A549 (cell line): ENCODE measurements around the gene RAPGEF4. TPM values are rescaled to one million over a fixed set of nuclear protein-coding genes. Genes with fewer than 3 reads are reported as not detected.

Experiments used
- ATAC-seq, 2 experiments: fragments of 200-7000 bp in 1 of 2; fragments of >200 bp in 1 of 2; cut with Nextera tagmentation in 1 of 2; cut with Tn5 transposase in 1 of 2; 3 replicates each; pipeline versions ENCODE4 v1.8.0 to v1.9.1; 2018 to 2020; ENCODE audit warnings: mild to moderate bottlenecking in 1 of 2, moderate library complexity in 1 of 2
- CTCF ChIA-PET: fragments of 300-600 bp; sonication (Branson Sonifier 250); formaldehyde crosslinking; extraction: SDS; loops from one replicate; lab custom pipeline; 2021; ENCODE audit warnings: antibody characterized with exemption, inconsistent platforms; lab: Yijun Ruan, JAX
- POLR2A ChIA-PET: fragments of 350-600 bp; formaldehyde crosslinking; extraction: SDS; loops from one replicate; lab custom pipeline; 2021; ENCODE audit warnings: antibody characterized with exemption, inconsistent platforms; lab: Yijun Ruan, JAX
- DNase-seq, 2 experiments: peaks; one replicate each; pipeline versions ENCODE4 v3.0.0 to v3.0.0-alpha.2; 2011 to 2016; ENCODE audit warnings: low read depth in 1 of 2, low spot score in 1 of 2
- FAIRE-seq: peaks from 2 replicates; lab custom pipeline; 2011; peaks lifted over from hg19 to GRCh38; lab: Jason Lieb, UNC
- H3K27ac ChIP-seq, 2 experiments: fragments of >200 bp; sonication (Bioruptor Twin); formaldehyde crosslinking; 3 replicates each; pipeline ENCODE4 v1.5.1; 2016 to 2017
- H3K4me1 ChIP-seq: fragments of >200 bp; sonication (Bioruptor Twin); formaldehyde crosslinking; 3 replicates; pipeline ENCODE4 v1.6.1; 2016
- H3K4me2 ChIP-seq: fragments of >200 bp; sonication (Bioruptor Twin); formaldehyde crosslinking; 3 replicates; pipeline ENCODE4 v1.6.1; 2016
- H3K4me3 ChIP-seq: fragments of >200 bp; sonication (Bioruptor Twin); formaldehyde crosslinking; 3 replicates; pipeline ENCODE4 v1.5.1; 2016
- H3K9me3 ChIP-seq: fragments of >200 bp; sonication (Bioruptor Twin); formaldehyde crosslinking; 3 replicates; pipeline ENCODE4 v1.6.1; 2016
- CBX8 ChIP-seq: fragments of 200-600 bp; sonication (generic); IDR thresholded peaks from 2 replicates; pipeline ENCODE4 v1.6.1; 2016
- CEBPB ChIP-seq, 2 experiments: fragments of >200 bp in 1 of 2; sonication (Bioruptor Twin) in 1 of 2; formaldehyde crosslinking in 1 of 2; IDR thresholded peaks; 2 replicates each; pipeline ENCODE4 v1.6.1; 2012 to 2016
- CHD4 ChIP-seq: fragments of 200-600 bp; sonication (generic); IDR thresholded peaks from 2 replicates; pipeline ENCODE4 v1.6.1; 2016; ENCODE audit warnings: antibody characterized with exemption, mild to moderate bottlenecking, borderline replicate concordance
- FOSL2 ChIP-seq, 2 experiments: fragments of 450-650 bp in 1 of 2; fragments of >200 bp in 1 of 2; sonication (Bioruptor Twin) in 1 of 2; formaldehyde crosslinking; IDR thresholded peaks; 2 replicates each; pipeline versions ENCODE4 v1.5.0 to v1.6.1; 2016 to 2020; ENCODE audit warnings: mild to moderate bottlenecking in 1 of 2, moderate library complexity in 1 of 2
- FOXS1 ChIP-seq: fragments of 250-450 bp; sonication (Bioruptor Pico); IDR thresholded peaks from 2 replicates; pipeline ENCODE4 v1.5.0; 2020; ENCODE audit warnings: mild to moderate bottlenecking, moderate library complexity
- GATA3 ChIP-seq: IDR thresholded peaks from 2 replicates; pipeline ENCODE4 v1.6.1; 2012; ENCODE audit warnings: borderline replicate concordance
- HDAC2 ChIP-seq: fragments of 200-600 bp; sonication (generic); IDR thresholded peaks from 2 replicates; pipeline ENCODE4 v1.6.1; 2016
- HOXA7 ChIP-seq: fragments of 250-450 bp; sonication (Bioruptor Pico); IDR thresholded peaks from 2 replicates; pipeline ENCODE4 v1.5.0; 2020; ENCODE audit warnings: mild to moderate bottlenecking, moderate library complexity
- HOXB13 ChIP-seq: fragments of 250-450 bp; sonication (Bioruptor Pico); IDR thresholded peaks from 2 replicates; pipeline ENCODE4 v1.5.0; 2020; ENCODE audit warnings: low read depth, mild to moderate bottlenecking, moderate library complexity
- HOXB5 ChIP-seq: fragments of 250-450 bp; sonication (Bioruptor Pico); IDR thresholded peaks from 2 replicates; pipeline ENCODE4 v1.5.0; 2020; ENCODE audit warnings: mild to moderate bottlenecking, moderate library complexity
- KDM1A ChIP-seq: fragments of 200-600 bp; sonication (generic); IDR thresholded peaks from 2 replicates; pipeline ENCODE4 v1.6.1; 2016; ENCODE audit warnings: low read depth, mild to moderate bottlenecking
- KDM5A ChIP-seq: fragments of 200-600 bp; sonication (generic); IDR thresholded peaks from 2 replicates; pipeline ENCODE4 v1.6.1; 2016; ENCODE audit warnings: antibody characterized with exemption, mild to moderate bottlenecking
- MAFK ChIP-seq: fragments of 450-650 bp; IDR thresholded peaks from 2 replicates; pipeline ENCODE4 v1.6.1; 2014; ENCODE audit not compliant: partially characterized antibody
- MYC ChIP-seq: IDR thresholded peaks from 2 replicates; pipeline ENCODE4 v1.6.1; 2012; ENCODE audit warnings: mild to moderate bottlenecking, inconsistent platforms, low read length, improper control_type of control experiment, borderline replicate concordance
- NPAS2 ChIP-seq: fragments of 250-450 bp; sonication (Bioruptor Pico); IDR thresholded peaks from 2 replicates; pipeline ENCODE4 v1.8.0; 2022; ENCODE audit warnings: mild to moderate bottlenecking, moderate library complexity, borderline replicate concordance
- PHF8 ChIP-seq: fragments of 200-600 bp; sonication (generic); IDR thresholded peaks from 2 replicates; pipeline ENCODE4 v1.6.1; 2016; ENCODE audit warnings: low read depth, mild to moderate bottlenecking, antibody characterized with exemption, moderate library complexity, borderline replicate concordance
- RFX5 ChIP-seq: fragments of 450-650 bp; IDR thresholded peaks from 2 replicates; pipeline ENCODE4 v1.7.1; 2014; ENCODE audit warnings: antibody characterized with exemption, mild to moderate bottlenecking, moderate library complexity
- SMC3 ChIP-seq: fragments of >200 bp; sonication (Bioruptor Twin); formaldehyde crosslinking; IDR thresholded peaks from 3 replicates; pipeline ENCODE4 v1.6.1; 2018; ENCODE audit warnings: inconsistent platforms
- SREBF2 ChIP-seq: fragments of 450-650 bp; IDR thresholded peaks from 2 replicates; pipeline ENCODE4 v1.6.1; 2014; ENCODE audit warnings: mild to moderate bottlenecking, moderate library complexity
- ZC3H11A ChIP-seq: fragments of 450-650 bp; IDR thresholded peaks from 2 replicates; pipeline ENCODE4 v1.6.1; 2014; ENCODE audit warnings: antibody characterized with exemption, mild to moderate bottlenecking
- ZSCAN20 ChIP-seq: fragments of 250-450 bp; sonication (Bioruptor Pico); IDR thresholded peaks from 2 replicates; pipeline ENCODE4 v1.8.0; 2022; ENCODE audit warnings: mild to moderate bottlenecking, moderate library complexity
- WGBS: methylation state at CpG from one replicate; pipeline ENCODE4 v1.1.6; 2017; ENCODE audit errors: missing lambda C conversion rate; 5-methylcytosine and 5-hydroxymethylcytosine counted together
- polyA plus RNA-seq, 4 experiments: library from polyadenylated mRNA; depleted of rRNA in 3 of 4; stranded (reverse); fragments of >200 nt; fragmentation: RNase III in 1 of 4; extraction: RNeasy Plus Mini Kit Qiagen cat#74134 plus additional on column Dnase treatment in 1 of 4; gene quantifications; 2 replicates in 3 of 4; 3 replicates in 1 of 4; pipeline ENCODE4 v1.2.3, GENCODE V29; 2011 to 2017
- TF ChIP-seq, protein P1 (sequence below): fragments of 450-650 bp; IDR thresholded peaks from 2 replicates; pipeline ENCODE4 v1.6.1; 2014; ENCODE audit warnings: antibody characterized with exemption
- TF ChIP-seq, protein P2 (sequence below): fragments of >200 bp; sonication (Bioruptor Twin); formaldehyde crosslinking; IDR thresholded peaks from 2 replicates; pipeline ENCODE4 v1.6.1; 2016
- TF ChIP-seq, protein P3 (sequence below): fragments of >200 bp; sonication (Bioruptor Twin); formaldehyde crosslinking; IDR thresholded peaks from 3 replicates; pipeline ENCODE4 v1.6.1; 2016
- TF ChIP-seq, protein P4 (sequence below): fragments of >200 bp; sonication (Bioruptor Twin); formaldehyde crosslinking; IDR thresholded peaks from 3 replicates; pipeline ENCODE4 v1.5.1; 2016
- TF ChIP-seq, protein P5 (sequence below): IDR thresholded peaks from 2 replicates; pipeline ENCODE4 v1.6.1; 2012

The RAPGEF4 gene
- polyA plus RNA-seq, 2 of the 4 experiments (the other 2 are of a cell fraction), result 0.18 to 1.1 TPM

DNA sequence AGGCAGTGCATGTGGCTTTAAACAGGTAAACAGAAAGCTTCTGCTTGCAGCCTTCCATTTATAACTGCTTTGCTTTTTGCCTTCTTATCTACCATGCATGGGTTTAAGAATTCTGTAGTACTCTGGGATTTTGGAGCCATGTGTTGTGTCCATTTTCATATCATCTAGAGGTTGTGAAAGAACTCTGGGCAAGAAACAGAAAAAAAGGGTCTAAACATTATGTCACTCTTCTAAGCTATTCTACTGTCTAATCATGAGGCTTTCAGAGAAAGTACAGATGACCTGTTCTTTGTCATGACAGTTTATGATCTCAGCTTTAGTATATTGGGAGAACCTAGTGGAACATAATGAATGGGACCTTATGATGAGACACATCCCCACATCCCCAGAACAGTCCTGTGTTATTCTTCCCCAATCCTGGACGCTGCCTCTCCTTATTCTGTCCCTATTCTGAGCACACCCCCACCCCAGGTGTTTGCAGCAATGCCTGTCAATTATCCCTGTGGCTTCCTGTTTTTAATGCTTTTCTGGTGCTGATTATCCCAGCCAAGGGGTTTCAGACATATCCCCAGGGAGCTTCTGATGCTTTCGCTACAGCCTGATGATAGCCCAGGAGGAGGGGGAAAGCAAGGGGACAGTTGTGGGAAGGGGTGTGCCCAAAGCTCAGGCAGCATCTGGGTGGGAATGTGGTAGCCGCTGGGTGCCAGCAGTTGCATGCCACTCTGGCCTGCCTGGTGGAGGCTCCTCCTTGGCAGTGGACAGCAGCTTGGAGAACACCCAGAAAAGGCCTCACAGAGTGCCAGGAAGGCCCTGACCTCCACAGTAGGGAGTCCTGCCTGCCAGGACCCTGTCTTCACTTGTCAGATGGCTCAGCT, 170.5 kb downstream of the RAPGEF4 start:
- POLR2A ChIA-PET, result no interaction called here
- ATAC-seq (no peak), DNase-seq (no peak)
- no peak overlapping the region for H3K4me3 ChIP-seq
- H3K4me2 ChIP-seq, result no peak overlapping the region
- CTCF ChIA-PET, result interaction anchor here (4.0 kb wide), 1 partner anchor 26 kb away, joined by 12 read pairs; no protein-coding TSS in a partner anchor
- H3K9me3 ChIP-seq, result no peaks in the 10 kb centered on the region
- no peak overlapping the region for H3K27ac ChIP-seq
- 67% methylated on average over 3 of the region's 3 CpGs for WGBS
- H3K4me1 ChIP-seq, result no peaks in the 10 kb centered on the region
- TF ChIP-seq HDAC2, result no peak
- TF ChIP-seq MYC, result no peak
- TF ChIP-seq HOXB13 (CRISPR knock-in tag), result no peak
- TF ChIP-seq GATA3, result no peak
- no peak for TF ChIP-seq ZC3H11A
- TF ChIP-seq KDM5A, result no peak
- TF ChIP-seq RFX5, result no peak
- no peak for TF ChIP-seq NPAS2
- no peak for TF ChIP-seq HOXB5 (CRISPR knock-in tag)
- TF ChIP-seq, all 56 proteins: peak for 0
- FAIRE-seq, result no peak

DNA sequence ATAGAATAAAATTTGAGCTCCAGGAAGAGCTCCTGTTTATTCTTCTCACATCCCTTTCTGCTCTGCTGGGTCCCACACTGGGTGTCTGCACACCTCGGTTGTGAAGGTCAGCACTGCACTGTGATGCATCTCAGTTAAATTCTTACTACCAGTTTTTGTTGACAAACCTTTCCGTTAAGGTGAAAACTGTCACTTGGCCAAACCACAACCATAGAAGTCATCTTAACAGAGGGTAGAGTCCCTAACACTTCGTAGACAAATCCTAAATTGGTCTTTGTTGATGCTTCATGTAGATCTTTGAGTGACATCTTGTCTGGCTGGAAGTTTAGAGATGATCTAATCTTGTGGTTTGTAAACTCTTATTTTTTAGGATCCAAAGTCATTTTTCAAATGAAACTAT, 172.6 kb downstream of the RAPGEF4 start:
- DNase-seq (no peak), ATAC-seq (no peak), FAIRE-seq (no peak)
- Histone ChIP-seq H3K4me2 (no peak overlapping the region), H3K9me3 (no peaks in the 10 kb centered on the region), H3K4me3 (no peak overlapping the region), H3K4me1 (no peaks in the 10 kb centered on the region), H3K27ac (no peak overlapping the region)
- ChIA-PET POLR2A (no interaction called here), CTCF (interaction anchor here (0.8 to 4.0 kb wide), 2 partner anchors 24 to 95 kb away, joined by 5 to 12 read pairs; no protein-coding TSS in a partner anchor)
- TF ChIP-seq CHD4 (no peak), ZSCAN20 (CRISPR knock-in tag) (no peak), KDM1A (no peak), HOXA7 (CRISPR knock-in tag) (no peak), SREBF2 (no peak), FOXS1 (no peak), CEBPB (IDR thresholded peaks at IDR 0.05) (no peak), MAFK (no peak), CBX8 (no peak), SMC3 (no peak), PHF8 (no peak), FOSL2 (IDR thresholded peaks at IDR 0.05) (no peak), FOSL2 (CRISPR knock-in tag; IDR thresholded peaks at IDR 0.05) (no peak)
- TF ChIP-seq, protein P1, sequence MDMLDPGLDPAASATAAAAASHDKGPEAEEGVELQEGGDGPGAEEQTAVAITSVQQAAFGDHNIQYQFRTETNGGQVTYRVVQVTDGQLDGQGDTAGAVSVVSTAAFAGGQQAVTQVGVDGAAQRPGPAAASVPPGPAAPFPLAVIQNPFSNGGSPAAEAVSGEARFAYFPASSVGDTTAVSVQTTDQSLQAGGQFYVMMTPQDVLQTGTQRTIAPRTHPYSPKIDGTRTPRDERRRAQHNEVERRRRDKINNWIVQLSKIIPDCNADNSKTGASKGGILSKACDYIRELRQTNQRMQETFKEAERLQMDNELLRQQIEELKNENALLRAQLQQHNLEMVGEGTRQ, result no peak
- TF ChIP-seq, protein P2, sequence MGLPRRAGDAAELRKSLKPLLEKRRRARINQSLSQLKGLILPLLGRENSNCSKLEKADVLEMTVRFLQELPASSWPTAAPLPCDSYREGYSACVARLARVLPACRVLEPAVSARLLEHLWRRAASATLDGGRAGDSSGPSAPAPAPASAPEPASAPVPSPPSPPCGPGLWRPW, result no peak
- TF ChIP-seq, protein P3, sequence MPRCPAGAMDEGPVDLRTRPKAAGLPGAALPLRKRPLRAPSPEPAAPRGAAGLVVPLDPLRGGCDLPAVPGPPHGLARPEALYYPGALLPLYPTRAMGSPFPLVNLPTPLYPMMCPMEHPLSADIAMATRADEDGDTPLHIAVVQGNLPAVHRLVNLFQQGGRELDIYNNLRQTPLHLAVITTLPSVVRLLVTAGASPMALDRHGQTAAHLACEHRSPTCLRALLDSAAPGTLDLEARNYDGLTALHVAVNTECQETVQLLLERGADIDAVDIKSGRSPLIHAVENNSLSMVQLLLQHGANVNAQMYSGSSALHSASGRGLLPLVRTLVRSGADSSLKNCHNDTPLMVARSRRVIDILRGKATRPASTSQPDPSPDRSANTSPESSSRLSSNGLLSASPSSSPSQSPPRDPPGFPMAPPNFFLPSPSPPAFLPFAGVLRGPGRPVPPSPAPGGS, result no peak
- TF ChIP-seq, protein P4, sequence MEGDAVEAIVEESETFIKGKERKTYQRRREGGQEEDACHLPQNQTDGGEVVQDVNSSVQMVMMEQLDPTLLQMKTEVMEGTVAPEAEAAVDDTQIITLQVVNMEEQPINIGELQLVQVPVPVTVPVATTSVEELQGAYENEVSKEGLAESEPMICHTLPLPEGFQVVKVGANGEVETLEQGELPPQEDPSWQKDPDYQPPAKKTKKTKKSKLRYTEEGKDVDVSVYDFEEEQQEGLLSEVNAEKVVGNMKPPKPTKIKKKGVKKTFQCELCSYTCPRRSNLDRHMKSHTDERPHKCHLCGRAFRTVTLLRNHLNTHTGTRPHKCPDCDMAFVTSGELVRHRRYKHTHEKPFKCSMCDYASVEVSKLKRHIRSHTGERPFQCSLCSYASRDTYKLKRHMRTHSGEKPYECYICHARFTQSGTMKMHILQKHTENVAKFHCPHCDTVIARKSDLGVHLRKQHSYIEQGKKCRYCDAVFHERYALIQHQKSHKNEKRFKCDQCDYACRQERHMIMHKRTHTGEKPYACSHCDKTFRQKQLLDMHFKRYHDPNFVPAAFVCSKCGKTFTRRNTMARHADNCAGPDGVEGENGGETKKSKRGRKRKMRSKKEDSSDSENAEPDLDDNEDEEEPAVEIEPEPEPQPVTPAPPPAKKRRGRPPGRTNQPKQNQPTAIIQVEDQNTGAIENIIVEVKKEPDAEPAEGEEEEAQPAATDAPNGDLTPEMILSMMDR, result no peak
- TF ChIP-seq, protein P5, sequence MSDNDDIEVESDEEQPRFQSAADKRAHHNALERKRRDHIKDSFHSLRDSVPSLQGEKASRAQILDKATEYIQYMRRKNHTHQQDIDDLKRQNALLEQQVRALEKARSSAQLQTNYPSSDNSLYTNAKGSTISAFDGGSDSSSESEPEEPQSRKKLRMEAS, result no peak
- 38% methylated on average over 3 of the region's 3 CpGs for WGBS
